ENCODE measurements around the gene BBIP1. TPM values are rescaled to one million over a fixed set of nuclear protein-coding genes. Genes with fewer than 3 reads are reported as not detected.

Gene BBIP1
- total RNA-seq, 6 experiments from 2014 or later, result 9.4 to 15.7 (median 11.5) TPM

DNA sequence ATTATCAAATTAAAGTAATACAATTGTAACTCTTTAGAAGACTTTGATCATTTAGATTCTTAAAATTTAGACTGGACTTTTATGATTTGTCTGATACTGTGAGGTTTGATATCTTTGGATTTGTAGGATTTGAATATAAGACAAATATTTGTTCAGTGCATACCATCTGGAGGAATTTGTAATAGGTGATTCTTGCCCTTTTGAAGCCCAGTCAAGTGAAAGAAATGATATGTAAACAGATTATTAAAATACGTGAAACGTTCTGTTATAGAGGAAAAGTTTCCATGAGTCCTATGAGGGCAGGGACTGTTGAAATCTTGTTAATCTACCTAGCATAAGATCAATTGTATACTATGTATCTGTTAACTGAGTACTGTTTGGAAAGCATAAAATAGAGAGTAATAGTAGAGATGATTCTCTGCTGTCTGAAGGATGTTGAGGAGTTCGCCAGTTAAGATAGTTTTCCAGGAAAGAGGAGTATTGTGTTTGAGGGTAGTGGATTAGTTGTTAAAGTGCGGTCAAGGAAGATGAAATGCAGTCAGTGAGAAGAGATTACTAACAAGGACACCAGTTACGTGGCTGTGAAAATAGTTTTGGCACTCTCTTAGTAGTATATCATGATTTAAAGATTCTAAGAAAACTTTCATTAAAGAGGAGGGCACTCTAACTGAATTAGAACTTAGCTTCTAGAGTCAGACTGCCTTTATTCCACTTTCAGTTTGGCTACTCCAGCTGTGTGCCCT is 32.9 kb downstream of the BBIP1 start:
- ATAC-seq (no peak), DNase-seq (no peak)
- Histone ChIP-seq H3K9me3 (no peaks in the 10 kb centered on the region), H3K4me3 (no peak overlapping the region), H3K4me1 (peaks cover 0 to 18% (median 0%) of the 10 kb centered on the region in 4 donors), H3K27ac (no peak overlapping the region), H3K36me3 (peaks cover 0 to 72% (median 10%) of the 10 kb centered on the region in 4 donors), H3K27me3 (no peaks in the 10 kb centered on the region)
- intact Hi-C loops (cut with DNase I), result no loop called here
- TF ChIP-seq POLR2A (IDR thresholded peaks at IDR 0.05), result no peak
- TF ChIP-seq, protein P1, sequence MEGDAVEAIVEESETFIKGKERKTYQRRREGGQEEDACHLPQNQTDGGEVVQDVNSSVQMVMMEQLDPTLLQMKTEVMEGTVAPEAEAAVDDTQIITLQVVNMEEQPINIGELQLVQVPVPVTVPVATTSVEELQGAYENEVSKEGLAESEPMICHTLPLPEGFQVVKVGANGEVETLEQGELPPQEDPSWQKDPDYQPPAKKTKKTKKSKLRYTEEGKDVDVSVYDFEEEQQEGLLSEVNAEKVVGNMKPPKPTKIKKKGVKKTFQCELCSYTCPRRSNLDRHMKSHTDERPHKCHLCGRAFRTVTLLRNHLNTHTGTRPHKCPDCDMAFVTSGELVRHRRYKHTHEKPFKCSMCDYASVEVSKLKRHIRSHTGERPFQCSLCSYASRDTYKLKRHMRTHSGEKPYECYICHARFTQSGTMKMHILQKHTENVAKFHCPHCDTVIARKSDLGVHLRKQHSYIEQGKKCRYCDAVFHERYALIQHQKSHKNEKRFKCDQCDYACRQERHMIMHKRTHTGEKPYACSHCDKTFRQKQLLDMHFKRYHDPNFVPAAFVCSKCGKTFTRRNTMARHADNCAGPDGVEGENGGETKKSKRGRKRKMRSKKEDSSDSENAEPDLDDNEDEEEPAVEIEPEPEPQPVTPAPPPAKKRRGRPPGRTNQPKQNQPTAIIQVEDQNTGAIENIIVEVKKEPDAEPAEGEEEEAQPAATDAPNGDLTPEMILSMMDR (IDR thresholded peaks at IDR 0.05), result no peak
- 57% methylated on average over 5 of the region's 5 CpGs for WGBS (ENCODE audit: insufficient coverage, low coverage, low lambda C conversion rate, missing lambda C conversion rate)

DNA sequence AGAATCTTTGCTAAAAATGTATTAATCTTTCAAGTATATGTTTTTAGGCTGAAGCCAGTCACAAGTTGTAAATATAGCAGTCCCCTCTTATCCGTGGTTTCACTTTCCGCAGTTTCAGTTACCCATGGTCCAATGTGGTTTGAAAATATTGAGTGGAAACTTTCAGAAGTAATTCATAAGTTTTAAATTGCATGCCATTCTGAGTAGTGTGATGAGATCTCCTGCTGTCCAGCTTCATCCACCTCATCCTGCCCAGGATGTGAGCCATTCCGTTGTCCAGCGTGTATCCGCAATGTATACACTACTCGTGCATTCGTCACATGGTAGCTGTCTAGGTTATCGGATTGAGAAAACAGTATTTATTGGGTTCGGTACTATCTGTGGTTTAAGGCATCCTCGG is 35.1 kb downstream of the BBIP1 start:
- DNase-seq (no peak), ATAC-seq (no peak)
- H3K4me1 ChIP-seq, result peaks cover 0 to 18% (median 0%) of the 10 kb centered on the region in 4 donors
- H3K27ac ChIP-seq, result no peak overlapping the region
- intact Hi-C loops (cut with DNase I), result no loop called here
- no peaks in the 10 kb centered on the region for H3K9me3 ChIP-seq
- WGBS (ENCODE audit: insufficient coverage, low coverage, low lambda C conversion rate, missing lambda C conversion rate), result 76% methylated on average over 10 of the region's 10 CpGs
- peaks cover 0 to 53% (median 6%) of the 10 kb centered on the region in 4 donors for H3K36me3 ChIP-seq
- no peak overlapping the region for H3K4me3 ChIP-seq
- TF ChIP-seq POLR2A (IDR thresholded peaks at IDR 0.05), result no peak
- TF ChIP-seq, protein P1 (IDR thresholded peaks at IDR 0.05), result no peak
- no peaks in the 10 kb centered on the region for H3K27me3 ChIP-seq

DNA sequence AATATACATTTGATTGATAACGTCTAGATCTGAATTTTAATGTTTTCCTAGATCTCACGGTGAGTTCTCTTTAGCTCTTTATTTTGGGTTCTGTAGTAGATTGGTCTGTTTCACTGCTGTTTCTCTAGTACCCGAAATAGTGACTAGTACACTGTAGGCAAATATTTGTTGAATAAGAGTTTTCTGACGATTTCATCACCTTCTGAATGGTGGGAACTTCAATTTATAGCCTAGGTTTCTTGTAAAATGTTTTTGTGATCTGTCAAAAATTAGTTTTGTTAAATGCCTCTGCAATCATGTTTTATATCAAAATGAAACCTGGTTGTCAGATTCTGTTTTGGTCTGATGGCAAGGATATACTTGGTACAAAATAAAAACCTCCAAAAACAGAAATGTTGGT is 37.1 kb downstream of the BBIP1 start:
- ATAC-seq, result peak in 2 of 4 donors; percentile 48 to 59
- TF ChIP-seq, protein P1 (IDR thresholded peaks at IDR 0.05), result no peak
- no peak for TF ChIP-seq POLR2A (IDR thresholded peaks at IDR 0.05)
- Histone ChIP-seq H3K4me3 (no peak overlapping the region), H3K36me3 (peaks cover 0 to 34% (median 11%) of the 10 kb centered on the region in 4 donors), H3K27me3 (no peaks in the 10 kb centered on the region), H3K27ac (no peak overlapping the region), H3K4me1 (peaks cover 0 to 18% (median 0%) of the 10 kb centered on the region in 4 donors), H3K9me3 (no peaks in the 10 kb centered on the region)
- DNase-seq, result no peak
- 34% methylated on average over 4 of the region's 4 CpGs for WGBS (ENCODE audit: insufficient coverage, low coverage, low lambda C conversion rate, missing lambda C conversion rate)
- intact Hi-C loops (cut with DNase I), result no loop called here

DNA sequence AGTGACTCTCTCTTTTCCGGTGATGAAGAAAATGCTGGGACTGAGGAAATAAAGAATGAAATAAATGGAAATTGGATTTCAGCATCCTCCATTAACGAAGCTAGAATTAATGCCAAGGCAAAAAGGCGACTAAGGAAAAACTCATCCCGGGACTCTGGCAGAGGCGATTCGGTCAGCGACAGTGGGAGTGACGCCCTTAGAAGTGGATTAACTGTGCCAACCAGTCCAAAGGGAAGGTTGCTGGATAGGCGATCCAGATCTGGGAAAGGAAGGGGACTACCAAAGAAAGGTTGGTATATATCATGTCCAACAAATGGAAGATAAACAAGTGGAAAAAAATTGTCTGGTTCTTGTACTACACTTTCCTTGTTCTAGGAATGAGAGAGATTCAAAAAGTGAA is 37.7 kb downstream of the BBIP1 start:
- peak in 2 of 4 donors; percentile 48 to 54 for ATAC-seq
- no peaks in the 10 kb centered on the region for H3K9me3 ChIP-seq
- no peak overlapping the region for H3K27ac ChIP-seq
- no peak for TF ChIP-seq POLR2A (IDR thresholded peaks at IDR 0.05)
- TF ChIP-seq, protein P1 (IDR thresholded peaks at IDR 0.05), result no peak
- WGBS (ENCODE audit: insufficient coverage, low coverage, low lambda C conversion rate, missing lambda C conversion rate), result 72% methylated on average over 9 of the region's 9 CpGs
- peaks cover 0 to 18% (median 0%) of the 10 kb centered on the region in 4 donors for H3K4me1 ChIP-seq
- no peak overlapping the region for H3K4me3 ChIP-seq
- peaks cover 0 to 34% (median 11%) of the 10 kb centered on the region in 4 donors for H3K36me3 ChIP-seq
- intact Hi-C loops (cut with DNase I), result no loop called here
- DNase-seq, result no peak
- H3K27me3 ChIP-seq, result no peaks in the 10 kb centered on the region

All from right lobe of liver (tissue), 6 donors.